GDM1 (cell line): ENCODE results near the gene THSD7B.
"Not testable (repeated sequence)": the region's sequence is repeated elsewhere in the genome, so short reads cannot be mapped to it uniquely, and the experiment has no call there.

Experiments
- DNase-seq: peaks from one replicate; lab custom pipeline; 2025; lab: John Stamatoyannopoulos, UW

The THSD7B gene

DNA sequence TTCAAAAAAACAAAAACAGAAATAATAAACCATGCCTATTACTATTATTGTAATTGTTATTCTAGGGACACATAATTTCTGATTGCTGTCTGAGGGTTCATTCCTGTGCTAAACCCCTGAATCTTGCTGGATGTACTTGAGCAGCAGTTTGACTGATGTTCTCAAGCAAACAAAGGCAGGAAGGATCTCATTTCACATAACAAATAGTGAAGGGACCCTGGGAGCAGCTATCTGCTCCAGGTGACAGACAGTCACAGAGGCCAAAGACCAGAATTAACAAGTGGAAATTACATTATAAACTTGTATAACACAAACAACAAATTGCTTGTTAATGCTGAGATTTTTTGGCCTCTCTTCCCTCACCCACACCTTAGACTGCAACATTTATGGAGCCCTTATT, 284.2 kb downstream of the THSD7B start:
- DNase-seq, result no peak

DNA sequence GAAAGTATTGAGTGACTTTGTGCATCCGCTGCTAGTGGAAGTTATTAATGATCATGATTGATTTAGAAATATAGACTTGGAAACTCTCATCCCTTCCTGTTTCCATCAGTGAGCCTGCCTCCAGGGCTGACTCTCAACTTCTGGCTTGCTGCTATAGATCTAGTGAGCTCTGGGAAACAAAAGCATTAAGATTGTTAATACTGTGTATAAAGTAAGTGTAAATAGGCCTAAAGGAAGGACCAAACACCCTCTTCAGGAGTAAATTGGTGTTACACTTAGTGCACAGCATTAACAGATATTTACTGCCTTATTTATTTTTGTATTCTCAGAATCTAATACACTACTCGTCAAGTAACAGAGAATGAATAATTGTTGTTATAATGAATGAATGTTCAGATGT, 285.6 kb downstream of the THSD7B start:
- DNase-seq, result no peak

- no peak for DNase-seq
These were observed 286.5 kb downstream of the THSD7B start for GRCh38 chr2:137051778-137052398.

DNA sequence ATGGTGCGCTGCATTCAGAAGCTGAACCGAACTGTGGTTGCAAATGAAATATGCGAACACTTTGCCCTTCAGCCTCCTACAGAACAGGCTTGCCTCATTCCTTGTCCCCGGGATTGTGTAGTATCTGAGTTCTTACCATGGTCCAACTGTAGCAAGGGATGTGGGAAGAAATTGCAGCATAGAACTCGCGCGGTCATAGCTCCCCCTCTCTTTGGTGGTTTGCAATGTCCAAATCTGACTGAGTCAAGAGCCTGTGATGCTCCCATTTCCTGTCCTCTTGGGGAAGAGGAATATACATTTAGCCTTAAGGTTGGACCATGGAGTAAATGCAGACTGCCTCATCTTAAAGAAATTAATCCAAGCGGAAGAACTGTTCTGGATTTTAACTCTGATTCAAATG, 291.4 kb downstream of the THSD7B start:
- DNase-seq, result no peak

DNA sequence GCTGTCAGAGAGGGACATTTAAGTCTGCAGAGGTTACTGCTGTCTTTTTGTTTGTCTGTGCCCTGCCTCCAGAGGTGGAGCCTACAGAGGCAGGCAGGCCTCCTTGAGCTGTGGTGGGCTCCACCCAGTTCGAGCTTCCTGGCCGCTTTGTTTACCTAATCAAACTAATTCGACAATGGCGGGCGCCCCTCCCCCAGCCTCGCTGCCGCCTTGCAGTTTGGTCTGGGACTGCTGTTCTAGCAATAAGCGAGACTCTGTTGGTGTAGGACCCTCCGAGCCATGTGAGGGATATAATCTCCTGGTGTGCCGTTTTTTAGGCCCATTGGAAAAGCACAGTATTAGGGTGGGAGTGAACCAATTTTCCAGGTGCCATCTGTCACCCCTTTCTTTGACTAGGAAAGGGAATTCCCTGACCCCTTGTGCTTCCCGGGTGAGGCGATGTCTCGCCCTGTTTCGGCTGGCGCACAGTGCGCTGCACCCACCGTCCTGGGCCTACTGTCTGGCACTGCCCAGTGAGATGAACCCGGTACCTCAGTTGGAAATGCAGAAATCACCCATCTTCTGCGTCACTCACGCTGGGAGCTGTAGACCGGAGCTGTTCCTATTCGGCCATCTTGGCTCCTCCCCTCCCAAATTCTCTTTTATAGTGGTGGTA, 310.9 kb downstream of the THSD7B start:
- DNase-seq, result not testable (repeated sequence)

DNA sequence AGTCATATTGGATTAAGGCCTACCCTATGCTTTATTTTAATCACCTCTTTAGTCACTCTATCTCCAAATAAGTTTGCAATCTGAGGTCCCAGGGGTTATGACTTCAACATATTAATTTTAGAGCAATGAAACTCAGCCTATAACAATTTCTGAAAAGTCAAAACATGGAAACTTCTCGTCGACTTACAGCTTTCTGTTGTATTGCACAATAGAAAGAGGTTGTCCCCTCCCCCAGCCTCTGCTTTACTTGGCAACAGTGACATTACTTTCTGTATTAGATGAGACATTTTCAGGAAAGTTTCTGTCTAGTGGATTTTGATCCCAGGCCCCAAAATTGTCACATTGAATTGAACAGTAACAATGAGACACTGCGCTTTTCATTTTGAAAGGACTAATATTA, 326.4 kb downstream of the THSD7B start:
- no peak for DNase-seq

DNA sequence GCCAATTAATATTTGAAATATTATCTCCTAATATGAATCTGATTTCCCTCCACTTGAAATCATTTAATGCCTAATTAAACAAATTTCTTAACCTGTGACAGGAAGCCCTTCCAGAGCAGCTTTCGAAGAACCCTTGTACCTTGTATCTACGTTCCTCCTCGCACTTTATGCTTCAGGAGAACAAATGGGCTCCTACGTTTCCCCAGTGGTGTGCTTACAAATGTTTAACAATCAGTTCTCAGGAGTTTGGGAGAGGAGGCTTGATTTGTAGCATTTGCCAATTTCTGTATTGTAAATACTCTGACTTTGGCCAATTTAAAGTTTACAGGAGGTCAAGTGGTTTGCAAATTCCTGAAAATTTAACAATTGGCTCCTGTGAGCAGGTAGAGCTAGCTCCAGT, 327.8 kb downstream of the THSD7B start:
- DNase-seq, result no peak

- no peak for DNase-seq
These were observed 330.8 kb downstream of the THSD7B start for GRCh38 chr2:137096187-137096586.

DNA sequence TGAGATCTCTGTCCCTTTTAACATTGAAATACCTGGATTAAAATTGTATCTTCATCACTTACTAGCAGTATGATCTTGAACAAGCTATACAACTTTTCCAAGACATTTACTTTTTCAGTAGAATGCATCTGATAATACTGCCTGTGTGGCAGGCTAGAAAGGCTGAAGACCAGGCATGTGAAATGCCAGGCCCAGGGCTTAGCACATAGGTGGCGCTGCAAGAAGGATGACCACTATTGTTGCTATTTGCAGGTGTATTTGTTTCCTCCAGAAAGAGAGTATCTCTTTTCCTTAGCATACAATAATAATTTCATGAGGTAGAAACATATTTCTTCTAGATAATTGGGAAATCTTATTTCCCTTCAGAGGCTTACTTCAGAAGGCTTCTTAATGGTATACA, 331.3 kb downstream of the THSD7B start:
- DNase-seq, result no peak

DNA sequence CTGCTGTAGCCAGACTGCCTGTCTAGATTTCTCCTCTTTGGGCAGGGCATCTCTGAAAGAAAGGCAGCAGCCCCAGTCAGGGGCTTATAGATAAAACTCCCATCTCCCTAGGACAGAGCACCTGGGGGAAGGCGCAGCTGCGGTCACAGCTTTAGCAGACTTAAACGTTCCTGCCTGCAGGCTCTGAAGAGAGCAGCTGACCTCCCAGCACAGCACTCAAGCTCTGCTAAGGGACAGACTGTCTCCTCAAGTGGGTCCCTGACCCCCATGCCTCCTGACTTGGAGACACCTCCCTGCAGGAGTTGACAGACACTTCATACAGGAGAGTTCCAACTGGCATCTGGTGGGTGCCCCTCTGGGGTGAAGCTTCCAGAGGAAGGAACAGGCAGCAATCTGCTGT, 336.5 kb downstream of the THSD7B start:
- not testable (repeated sequence) for DNase-seq

- no peak for DNase-seq
These were observed 342.6 kb downstream of the THSD7B start for GRCh38 chr2:137107904-137108303.

DNA sequence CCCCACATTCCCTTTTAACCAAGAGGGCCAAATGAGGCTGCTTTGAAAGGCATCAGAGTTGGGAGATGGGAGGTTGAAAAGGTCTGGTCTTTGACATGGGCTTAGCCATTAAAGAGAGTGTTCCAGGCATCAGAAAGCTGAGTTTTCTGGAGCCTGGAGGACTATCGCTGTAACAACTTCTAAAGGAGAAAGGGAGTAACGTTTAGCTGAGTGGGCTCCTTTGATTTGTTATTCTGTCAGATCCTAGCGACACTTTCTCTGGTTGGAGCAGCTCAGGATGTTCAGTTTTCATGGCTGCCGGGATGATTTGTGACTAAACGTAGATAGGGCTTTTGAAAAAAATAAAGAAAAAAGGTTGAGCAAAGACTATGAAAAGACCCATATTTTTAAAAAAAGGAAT, 346.6 kb downstream of the THSD7B start:
- DNase-seq, result no peak

- DNase-seq, result no peak
These were observed 349.9 kb downstream of the THSD7B start for GRCh38 chr2:137115081-137115794.

DNA sequence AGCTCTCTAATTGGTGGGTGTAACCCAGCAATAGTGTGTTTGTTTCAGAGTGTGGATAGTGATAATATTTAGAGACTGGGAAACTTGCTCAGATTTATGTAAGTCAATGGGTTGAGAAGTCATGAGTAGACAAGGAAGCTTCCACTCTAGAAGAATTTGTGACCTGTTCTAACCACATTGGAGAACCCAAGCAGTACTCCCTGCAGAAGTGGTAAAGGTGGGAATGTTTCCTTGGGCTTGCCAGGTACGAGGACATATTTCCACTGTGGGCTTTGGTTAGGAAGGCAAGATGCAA, 350.4 kb downstream of the THSD7B start:
- no peak for DNase-seq

DNA sequence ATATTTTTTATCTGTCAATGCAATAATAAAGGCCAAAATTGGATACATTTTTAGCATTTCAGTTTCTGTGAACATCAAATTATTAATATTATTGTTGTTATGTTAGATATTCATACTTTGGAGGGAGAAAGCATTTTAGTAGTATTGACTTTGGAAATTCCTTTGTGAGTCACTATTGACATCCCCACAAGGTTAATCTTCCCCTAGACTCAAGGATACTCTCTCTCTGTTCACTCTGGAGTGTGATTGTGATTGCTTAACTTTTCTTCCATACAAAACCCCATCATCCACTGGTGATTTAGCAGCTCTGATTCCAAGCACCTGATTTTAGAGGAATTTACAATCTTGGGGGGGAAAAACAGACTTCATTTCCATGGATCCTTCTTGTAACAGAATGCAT, 352.0 kb downstream of the THSD7B start:
- no peak for DNase-seq

- no peak for DNase-seq
These were observed 352.8 kb downstream of the THSD7B start for GRCh38 chr2:137118140-137118539.

DNA sequence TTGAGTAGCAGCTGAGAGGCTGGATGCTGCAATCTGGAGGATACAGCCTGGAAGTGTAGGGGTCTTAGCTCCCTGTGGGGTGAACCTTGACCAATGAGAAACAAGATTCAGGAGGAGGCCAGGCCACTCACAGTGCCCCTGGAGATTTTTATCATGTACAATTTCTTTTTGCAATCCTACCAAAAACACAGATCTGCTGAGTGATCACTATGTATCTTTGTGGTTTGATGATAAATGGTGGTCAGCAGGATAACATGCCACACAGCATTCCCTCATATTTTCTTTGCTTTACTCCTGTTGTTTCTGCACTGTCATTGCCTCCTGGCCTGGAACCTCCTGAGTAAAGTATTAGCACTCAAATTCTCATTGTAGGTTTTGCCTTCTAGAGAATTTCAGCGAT, 357.9 kb downstream of the THSD7B start:
- DNase-seq, result no peak

- DNase-seq, result no peak
These were observed 367.9 kb downstream of the THSD7B start for GRCh38 chr2:137133225-137133624.

DNA sequence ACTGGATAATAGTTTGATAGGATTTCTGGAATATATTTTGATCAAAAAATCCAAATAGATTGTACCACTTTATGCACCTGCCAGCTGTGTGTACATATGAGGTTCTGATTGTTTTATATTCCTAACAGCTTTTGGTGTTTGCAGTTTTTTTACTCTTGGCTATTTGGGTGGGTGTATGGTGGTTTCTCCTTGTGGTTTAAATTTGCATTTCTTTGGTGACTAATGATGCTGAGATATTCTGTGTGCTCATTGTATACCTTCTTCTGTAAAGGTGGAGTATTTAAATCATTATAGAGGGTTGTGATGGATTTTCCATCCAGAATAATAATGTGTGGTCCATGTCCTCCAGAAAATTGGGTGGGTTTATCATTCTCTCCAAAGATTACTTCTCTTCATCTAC, 372.9 kb downstream of the THSD7B start:
- no peak for DNase-seq

DNA sequence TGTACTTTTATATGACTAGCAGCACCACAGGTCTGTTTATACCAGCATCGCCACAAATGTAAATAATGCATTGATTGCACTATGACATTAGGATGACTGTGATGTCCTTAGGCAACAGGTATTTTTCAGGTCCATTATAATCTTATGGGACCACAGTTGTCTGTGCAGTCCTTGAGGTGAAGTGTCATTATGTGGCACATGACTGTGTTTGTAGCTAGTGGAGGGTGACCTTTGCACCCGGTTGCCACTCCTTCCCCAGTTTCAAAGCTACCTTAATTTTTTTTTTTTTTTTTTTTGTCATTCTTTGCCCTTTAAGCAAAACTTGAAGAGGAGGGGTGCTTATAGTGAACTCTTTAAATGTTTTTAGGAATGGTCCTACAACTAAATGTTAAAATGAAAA, 386.4 kb downstream of the THSD7B start:
- DNase-seq, result no peak

GRCh38 chr2:137154946-137155345, 389.6 kb downstream of the THSD7B start:
- DNase-seq, result no peak

- no peak for DNase-seq
These were observed 390.2 kb downstream of the THSD7B start for GRCh38 chr2:137155356-137156104.
